Right ventricle myocardium inferior (tissue), 1 donor: Measurements from ENCODE around the gene PPIAL4G. TPM values are rescaled to one million over a fixed set of nuclear protein-coding genes. Genes with fewer than 3 reads are reported as not detected.
A peak's percentile ranks its signal among the peaks of the same experiment; 100 is the strongest.
"Not testable (repeated sequence)": the region's sequence is repeated elsewhere in the genome, so short reads cannot be mapped to it uniquely, and the experiment has no call there.

Experiments used
- ATAC-seq: fragments of 200-7000 bp; cut with Tn5 transposase; one replicate; pipeline ENCODE4 v1.9.1; 2020; ENCODE audit warnings: mild to moderate bottlenecking, moderate library complexity
- DNase-seq: peaks from one replicate; pipeline ENCODE4 v3.0.0; 2021; ENCODE audit errors: missing footprints
- intact Hi-C: fragments of 100-400 bp; cut with DNase I; formaldehyde crosslinking; loops from one replicate; pipeline ENCODE4 v1.11.0; 2022
- long read RNA-seq: library from polyadenylated mRNA; unstranded; transcript quantifications from one replicate; pipeline ENCODE4 v2.0.0, GENCODE V29; 2021
- total RNA-seq: library from RNA; stranded (reverse); fragmentation: NEBNext Ultra II Directional; extraction: Animal tissue kit (Norgen Biotek cat#: 25700); gene quantifications from one replicate; pipeline ENCODE4 v1.2.1, GENCODE V29; 2021
- donor health status: DM: no; HTN: yes; CAD: no; lungs with severe emphysema.

The PPIAL4G gene
- total RNA-seq, result not detected
- long read RNA-seq, result 0 reads

DNA sequence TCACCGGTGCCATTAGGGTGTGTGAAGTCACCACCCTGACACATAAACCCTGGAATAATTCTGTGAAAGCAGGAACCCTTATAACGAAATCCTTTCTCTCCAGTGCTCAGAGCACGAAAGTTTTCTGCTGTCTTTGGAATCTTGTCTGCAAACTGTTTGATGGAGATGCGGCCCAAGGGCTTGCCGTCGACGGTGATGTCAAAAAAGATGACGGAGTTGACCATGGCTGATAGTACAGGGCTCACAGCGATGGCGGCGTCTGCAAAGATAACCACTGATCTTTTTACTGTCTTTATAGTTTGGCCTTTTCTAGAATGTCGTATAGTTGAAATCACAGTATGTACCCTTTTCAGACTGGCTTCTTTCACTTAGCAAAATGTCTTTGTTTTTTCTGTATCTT lies at the start of gene PPIAL4G:
PPIAL4G (minus strand) TSS at position 274 of the 400 bp plus-strand sequence; CDS start at position 224, 50 bp downstream.
- ATAC-seq, intact Hi-C loops: not testable (repeated sequence)
- peak; percentile 53 for DNase-seq

DNA sequence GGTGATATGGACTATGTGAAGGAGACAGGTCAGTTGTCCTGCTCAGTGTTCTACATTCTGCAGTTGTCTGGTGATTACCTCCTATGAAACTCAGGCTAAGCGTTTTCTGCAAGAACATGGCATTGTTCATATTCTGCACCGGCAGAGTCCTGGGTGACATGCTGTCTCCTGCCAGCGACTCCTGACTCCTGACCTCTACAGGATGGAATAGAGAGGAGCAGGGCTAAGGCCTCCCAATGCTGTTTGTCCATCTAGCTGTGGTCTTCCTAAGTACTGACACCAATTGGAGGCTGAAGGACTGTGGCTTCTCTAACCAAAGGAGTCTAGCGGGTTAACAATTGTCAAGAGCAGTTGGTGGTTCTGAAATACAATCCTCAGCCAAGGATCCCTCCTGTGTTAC lies 49.1 kb upstream of the PPIAL4G start:
- ATAC-seq, intact Hi-C loops, DNase-seq: not testable (repeated sequence)

DNA sequence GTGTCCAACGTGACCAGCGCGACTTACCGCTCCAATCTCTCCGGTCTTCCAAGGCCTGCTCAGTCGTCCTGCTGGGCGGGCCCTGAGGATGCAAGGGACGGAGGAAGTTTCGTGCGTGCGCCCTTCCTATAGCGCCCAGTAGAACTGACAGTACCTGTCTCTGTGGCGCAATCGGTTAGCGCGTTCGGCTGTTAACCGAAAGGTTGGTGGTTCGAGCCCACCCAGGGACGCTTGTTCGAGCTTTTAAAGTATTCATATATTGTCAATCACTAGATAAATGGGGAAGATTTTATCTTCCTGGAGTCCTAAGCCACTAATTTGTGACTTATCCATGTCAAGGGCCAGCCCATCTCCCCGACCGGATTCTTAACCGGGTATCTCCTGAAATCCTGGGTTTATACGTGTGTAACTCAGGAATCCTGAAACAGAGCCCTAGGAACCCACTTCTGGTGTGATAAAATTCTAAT lies 46.0 kb upstream of the PPIAL4G start:
- ATAC-seq, DNase-seq, intact Hi-C loops: not testable (repeated sequence)

DNA sequence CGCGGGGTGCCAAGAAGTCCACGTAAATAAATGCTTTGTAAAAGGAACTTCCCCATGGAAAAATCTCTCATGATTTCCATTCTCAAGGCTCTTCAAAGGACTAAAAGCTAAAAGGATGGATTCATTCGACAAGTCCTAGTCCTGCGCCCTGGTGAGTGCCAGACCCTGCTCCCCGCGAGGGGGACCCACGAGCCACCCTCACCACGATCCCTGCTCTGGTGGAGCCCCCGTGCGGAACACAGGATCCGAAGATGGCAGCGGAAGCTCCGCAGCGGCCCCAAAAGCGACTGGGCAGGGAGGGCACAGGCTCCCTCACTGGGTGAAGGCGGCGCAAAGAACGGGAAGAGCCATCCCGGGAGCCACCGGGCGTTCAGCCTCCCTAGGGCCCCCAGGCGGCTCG lies 45.5 kb upstream of the PPIAL4G start:
- ATAC-seq, DNase-seq, intact Hi-C loops: not testable (repeated sequence)

DNA sequence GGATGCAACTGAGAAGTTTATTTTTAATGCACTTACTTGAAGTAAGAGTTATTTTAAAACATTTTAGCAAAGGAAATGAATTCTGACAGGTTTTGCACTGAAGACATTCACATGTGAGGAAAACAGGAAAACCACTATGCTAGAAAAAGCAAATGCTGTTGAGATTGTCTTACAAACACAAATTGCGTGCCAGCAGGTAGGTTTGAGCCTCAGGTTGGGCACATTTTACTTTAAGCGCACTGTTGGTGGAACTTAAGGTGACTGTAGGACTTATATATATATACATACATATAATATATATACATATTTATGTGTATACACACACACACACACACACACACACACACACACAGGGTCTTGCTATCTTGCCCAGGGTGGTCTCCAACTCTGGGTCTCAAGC lies 43.5 kb upstream of the PPIAL4G start:
- intact Hi-C loops, ATAC-seq, DNase-seq: not testable (repeated sequence)

DNA sequence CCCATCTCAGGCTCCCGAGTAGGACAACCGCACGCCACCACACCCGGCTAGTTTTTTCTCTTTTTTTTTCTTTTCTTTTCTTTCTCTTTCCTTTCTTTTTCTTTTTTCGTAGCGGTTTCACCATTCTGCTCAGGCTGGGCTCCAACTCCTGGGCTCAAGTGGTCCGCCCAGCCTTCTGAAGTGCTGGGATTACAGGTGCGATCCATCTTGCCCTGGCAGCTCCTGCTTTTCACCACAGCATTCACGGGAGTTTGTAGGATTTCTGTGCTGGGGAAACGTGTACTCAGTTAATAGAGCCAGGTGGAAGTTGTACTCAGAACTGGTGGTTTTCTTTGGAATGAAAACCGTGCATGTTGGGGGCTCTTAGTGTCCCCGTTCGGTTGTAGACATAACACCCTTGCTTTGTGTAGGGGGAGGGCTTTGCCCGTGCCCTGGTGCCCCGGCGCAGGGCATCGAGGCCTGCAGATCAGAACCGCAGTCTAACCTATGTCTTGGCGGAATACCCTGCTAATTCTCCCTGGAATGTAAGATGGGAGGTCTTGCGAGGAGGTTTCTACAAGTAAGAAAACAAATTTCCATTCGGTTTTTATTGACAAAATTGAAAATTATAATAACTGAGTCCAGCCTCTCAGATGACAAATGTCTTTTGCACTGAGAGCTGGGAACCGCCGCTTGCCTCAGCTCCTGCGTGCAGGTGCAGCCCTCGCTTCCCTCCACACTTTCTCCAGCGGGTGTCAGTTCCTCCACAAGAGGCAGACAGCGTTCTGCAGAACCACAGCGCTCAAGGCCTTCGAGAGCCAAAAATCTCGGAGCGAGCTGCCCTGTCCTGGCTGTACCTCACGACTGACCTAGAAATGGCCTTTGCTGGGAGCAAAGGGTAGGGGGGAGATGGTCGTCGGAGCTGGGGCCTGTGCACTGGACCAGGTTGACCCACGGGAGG lies 40.4 kb upstream of the PPIAL4G start:
- peak; percentile 26 for ATAC-seq
- intact Hi-C loops, DNase-seq: not testable (repeated sequence)

DNA sequence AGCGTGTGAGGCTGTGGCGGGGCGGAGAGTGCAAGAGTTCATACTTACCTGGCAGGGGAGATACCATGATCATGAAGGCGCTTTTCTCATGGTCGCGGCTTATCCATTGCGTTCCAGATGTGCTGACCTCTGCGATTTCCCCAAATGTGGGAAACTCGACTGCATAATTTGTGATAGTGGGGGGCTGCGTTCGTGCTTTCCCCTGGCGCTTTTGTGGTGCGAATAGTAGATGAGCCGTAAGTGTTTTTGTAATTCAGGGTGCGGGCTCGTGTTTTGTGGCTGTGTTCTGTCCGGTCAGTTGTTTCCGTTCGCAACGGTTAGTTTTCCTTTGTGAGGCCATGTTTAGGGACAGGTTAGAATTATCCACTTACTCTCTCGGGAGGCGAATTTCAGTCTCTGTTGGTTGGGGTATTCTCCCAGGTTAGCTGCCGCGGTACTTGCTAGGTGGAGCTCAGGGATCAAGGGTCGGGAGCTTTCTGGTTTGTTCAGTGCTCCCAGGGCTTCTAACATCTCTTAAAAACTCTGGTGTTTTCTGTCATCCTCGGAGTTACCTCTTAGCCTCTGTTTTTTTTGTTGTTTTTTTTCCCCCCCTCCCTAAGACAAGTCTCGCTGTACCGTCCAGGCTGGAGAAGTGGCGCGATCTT lies 39.6 kb upstream of the PPIAL4G start:
- DNase-seq, result peak; percentile 85
- intact Hi-C loops, result not testable (repeated sequence)
- ATAC-seq, result peak; percentile 94

DNA sequence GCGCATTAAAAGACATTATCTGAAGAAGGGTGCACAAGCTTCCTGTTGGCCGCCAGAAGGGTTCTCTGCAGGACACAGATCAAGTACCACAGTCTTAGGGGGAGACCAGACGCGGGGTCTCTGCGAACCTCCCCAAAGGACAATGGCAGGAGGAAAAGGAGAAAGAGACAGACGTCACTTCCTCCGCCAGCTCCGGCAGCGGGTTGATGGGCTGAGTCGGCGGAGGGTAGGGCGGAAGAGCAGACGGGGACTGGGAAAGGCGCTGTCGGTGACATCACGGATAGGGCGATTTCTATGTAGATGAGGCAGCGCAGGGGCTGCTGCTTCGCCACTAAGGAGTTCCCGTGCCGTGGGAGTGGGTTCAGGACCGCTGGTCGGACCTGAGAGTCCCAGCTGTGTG lies 39.0 kb upstream of the PPIAL4G start:
- ATAC-seq (peak; percentile 85), DNase-seq (peak; percentile 93)
- intact Hi-C loops, result not testable (repeated sequence)

DNA sequence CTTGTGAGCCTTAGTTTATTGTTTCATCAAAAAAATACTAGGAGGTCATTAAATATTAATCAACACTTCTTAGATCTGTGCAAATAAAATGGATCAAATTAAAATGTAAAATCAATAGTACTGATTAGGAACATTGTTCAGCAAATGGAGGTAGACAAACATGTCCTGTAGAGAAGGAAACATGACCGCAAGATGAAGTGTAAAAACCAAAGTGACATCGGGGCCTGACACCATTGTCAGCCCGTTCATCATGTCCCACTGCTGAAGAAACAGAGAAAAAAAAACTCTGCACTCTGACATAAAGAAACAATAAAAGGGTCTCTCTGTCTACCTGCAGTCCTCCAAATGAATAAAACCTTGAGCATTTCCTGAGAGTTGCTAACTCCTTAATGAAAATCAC lies 31.2 kb upstream of the PPIAL4G start:
- DNase-seq, intact Hi-C loops, ATAC-seq: not testable (repeated sequence)

DNA sequence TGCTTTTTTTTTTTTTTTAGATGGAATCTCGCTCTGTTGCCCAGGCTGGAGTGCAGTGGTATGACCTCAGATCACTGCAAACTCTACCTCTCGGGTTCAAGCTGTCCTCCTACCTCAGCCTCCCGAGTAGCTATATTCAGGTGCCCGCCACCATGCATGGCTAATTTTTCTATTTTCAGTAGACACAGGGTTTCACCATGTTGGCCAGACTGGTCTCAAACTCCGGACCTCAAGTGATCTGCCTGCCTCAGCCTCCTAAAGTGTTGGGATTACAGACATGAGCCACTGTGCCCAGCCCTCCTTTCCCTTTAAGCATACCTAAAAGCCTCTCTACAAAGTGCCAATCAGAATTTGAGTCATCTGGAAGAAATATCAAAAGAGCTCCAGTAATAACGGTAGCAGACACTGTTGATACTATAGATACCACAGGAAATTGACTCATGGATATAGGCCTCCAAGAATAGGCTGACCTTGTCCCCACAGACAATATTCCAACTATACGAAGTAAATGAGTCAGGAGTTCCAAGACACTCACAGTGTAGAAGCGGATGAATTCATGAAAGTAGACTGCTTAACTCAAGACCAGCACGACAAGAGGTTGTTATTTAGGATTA lies 29.6 kb upstream of the PPIAL4G start:
- DNase-seq, intact Hi-C loops, ATAC-seq: not testable (repeated sequence)

DNA sequence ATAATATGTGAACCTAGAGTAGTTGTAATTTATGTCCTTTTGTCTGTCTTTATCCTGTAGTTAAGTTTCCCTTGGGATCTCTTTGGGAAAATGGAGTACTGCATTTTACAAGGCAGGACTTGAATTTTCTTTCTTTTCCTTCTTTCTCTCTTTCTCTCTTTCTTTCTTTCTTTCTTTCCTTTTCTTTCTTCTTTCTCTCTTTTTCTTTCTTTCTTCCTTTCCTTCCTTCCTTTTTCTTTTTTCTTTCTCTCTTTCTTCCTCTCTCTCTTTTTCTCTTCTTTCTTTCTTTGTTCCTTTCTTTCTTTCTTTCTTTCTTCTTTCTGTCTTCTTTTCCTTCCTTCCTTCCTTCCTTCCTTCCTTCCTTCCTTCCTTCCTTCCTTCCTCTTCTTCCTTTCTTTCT lies 10.8 kb upstream of the PPIAL4G start:
- DNase-seq, intact Hi-C loops, ATAC-seq: not testable (repeated sequence)

DNA sequence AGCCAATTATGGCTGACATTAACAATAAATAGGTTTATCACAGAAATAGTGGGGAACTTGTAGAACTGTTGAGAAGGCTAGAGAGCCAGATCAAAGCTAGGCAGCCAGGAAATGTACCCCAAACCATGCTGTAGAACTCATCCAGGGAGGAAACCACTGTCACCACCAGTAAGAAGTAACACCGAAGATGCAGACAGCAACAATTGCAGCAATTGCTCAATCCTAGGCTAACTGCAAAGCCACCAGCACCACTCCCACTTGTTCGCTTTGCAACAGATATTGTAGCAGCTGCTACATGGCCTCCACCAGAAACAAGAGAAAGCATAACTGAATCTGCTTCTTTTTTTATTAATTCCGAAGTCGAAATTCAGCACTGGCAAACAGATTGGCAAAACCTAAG lies 2.0 kb downstream of the PPIAL4G start:
- DNase-seq, intact Hi-C loops, ATAC-seq: not testable (repeated sequence)

DNA sequence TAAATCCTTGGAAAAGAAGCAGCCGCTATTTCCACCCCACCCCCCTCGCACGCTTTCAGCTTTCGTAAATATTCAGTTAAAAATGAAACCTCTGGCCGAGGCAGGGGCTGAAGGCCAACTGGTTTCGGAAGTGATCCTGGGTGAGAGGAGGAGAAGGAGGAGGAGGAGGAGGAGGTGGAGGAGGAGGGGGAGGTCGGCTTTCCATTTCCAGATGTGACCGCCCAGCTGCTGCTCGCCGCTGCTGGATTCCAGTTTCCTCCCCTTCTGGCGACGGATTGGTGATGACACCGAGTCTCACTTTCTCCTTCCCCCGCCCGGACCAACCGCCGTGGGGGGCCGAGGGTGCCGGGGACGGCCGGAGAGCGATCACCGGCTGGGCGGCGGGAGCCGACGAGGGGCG lies 23.4 kb downstream of the PPIAL4G start:
- intact Hi-C loops, ATAC-seq, DNase-seq: not testable (repeated sequence)

DNA sequence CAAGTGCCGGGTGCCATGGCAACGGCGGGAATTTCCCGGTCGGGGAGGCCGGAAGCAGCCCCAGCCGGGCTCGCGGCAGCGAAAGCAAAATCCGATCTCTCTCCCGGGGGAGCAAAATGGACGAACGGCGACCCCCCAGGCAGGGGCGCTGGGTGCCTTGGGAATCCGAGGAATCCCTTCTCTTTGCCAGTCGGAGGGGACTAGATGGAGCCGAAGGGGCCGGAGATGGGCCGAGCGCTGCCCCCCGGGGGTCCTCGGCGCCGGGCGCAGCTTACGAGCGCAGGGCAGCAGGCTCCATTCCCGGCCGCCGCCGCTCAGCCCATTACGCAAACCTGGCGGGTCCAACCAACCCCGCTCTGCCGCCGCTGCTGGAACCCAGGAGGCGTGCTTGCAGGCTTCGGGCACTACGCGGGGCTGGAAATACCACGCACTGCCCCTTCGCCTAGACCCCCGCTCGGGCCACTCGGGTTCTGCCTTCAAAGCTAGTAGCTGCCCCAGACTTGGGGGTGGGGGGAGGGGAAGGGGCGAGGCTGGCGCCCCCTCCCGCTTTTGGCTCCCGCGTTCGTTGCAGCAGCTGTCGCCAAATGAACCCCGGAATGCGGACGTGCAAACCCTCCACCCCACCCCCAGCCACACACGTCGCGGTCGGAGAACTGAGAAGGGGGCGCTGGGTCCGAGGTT lies 24.1 kb downstream of the PPIAL4G start:
- intact Hi-C loops, result not testable (repeated sequence)

DNA sequence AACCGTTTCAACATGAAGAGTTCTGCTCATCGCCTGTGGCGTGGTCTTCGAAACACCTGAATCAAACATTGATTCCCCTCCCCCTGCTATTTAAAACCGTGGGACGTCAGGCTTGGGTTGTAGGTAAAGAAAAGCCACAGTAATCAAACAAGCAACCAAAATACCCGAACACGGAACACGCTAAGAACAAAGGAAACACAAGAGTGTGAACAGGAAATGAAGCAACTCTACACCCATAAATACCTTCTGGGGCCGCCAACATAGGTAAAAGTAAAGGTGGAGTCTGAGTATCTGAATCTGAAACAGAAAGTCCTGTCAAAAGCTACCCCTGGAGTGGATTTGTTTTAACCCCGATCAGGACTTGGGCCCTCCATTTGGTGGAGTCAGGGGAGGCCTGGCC lies 24.7 kb downstream of the PPIAL4G start:
- DNase-seq, ATAC-seq, intact Hi-C loops: not testable (repeated sequence)

More for the DNA sequence above, 24.1 kb downstream of the PPIAL4G start:
- ATAC-seq, result not testable (repeated sequence)
- DNase-seq, result peak; percentile 67

DNA sequence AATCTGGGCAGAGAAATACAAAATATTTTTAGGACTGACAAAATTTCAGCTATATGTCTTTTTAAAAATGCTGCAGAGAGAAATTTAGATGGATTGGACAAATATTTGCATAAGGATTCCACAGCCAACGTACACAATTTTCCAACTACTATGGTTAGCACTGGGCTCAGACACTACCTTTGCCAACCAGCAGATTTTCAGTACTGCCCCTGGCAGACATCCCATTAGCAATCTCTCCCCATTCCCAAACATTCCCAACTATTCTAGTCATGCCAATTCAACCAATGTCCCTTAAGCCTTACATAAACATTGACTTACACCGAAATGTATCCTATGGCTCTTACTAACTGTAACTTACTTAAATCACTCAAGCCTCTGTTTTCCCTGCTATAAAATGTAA lies 30.3 kb downstream of the PPIAL4G start:
- ATAC-seq, DNase-seq, intact Hi-C loops: not testable (repeated sequence)

DNA sequence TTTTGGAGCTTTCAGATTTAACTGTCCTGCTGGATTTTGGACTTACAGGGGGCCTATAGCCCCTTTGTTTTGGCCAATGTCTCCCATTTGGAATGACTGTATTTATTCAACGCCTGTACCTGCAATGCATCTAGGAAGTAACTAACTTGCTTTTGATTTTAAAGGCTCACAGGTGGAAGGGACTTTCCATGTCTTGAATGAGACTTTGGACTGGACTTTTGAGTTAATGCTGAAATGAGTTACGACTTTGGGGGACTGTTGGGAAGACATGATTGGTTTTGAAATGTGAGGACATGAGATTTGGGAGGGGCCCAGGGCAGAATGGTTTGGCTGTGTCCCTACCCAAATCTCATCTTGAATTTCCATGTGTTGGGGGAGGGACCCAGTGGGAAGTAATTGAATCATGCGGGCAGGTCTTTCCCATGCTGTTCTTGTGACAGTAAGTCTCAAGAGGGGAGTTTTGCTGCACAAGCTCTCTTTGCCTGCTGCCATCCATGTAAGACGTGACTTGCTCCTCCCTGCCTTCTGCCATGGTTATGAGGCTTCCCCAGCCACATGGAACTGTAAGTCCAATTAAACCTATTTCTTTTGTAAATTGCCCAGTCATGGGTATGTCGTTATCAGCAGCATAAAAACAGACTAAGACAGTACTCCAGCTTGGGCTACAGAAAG lies 43.3 kb downstream of the PPIAL4G start:
- ATAC-seq, DNase-seq, intact Hi-C loops: not testable (repeated sequence)

DNA sequence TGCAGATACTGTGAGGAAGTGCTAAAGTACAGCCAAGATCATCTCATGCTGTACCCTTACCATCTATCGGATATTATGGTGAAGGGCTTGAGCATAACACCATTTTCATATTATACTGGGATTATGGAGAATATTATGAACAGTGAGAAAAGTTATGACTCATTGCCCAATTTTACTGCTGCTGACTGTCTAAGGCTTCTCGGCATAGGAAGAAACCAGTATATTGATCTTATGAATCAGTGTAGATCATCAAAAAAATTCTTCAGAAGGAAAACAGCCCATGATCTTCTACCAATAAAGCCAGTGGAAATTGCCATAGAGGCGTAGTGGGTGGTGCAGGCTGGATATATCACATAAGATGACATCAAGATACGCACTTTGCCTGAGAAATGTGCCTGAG lies 47.7 kb downstream of the PPIAL4G start:
- DNase-seq (no peak), ATAC-seq (no peak)
- intact Hi-C loops, result no loop called here
